Transverse colon (tissue), 4 donors: ENCODE results near the gene DOCK6.

Experiments
- CTCF ChIP-seq, 5 experiments: fragments of 200-600 bp in 3 of 5; fragments of 450-650 bp in 2 of 5; sonication (generic) in 3 of 5; IDR thresholded peaks; 1 replicate in 2 of 5; 2 replicates in 3 of 5; pipeline ENCODE4 v1.5.1; 2016 to 2017; ENCODE audit warnings: antibody characterized with exemption in 5 of 5, inconsistent platforms in 3 of 5, mild to moderate bottlenecking in 2 of 5, moderate library complexity in 1 of 5
- EP300 ChIP-seq: sonication (generic); formaldehyde crosslinking; IDR thresholded peaks from one replicate; pipeline ENCODE4 v1.6.1; 2017; ENCODE audit warnings: antibody characterized with exemption, low read depth
- POLR2A ChIP-seq: fragments of 450-650 bp; IDR thresholded peaks from one replicate; pipeline ENCODE4 v1.6.1; 2016; ENCODE audit warnings: antibody characterized with exemption, mild to moderate bottlenecking, moderate library complexity
- POLR2AphosphoS5 ChIP-seq, 3 donors: sonication (generic); formaldehyde crosslinking; IDR thresholded peaks; one replicate each; pipeline ENCODE4 v1.6.1; 2016; ENCODE audit warnings: antibody characterized with exemption in 3 of 3

- TF ChIP-seq CTCF (IDR thresholded peaks at IDR 0.05) (no peak), POLR2A (no peak), EP300 (no peak), POLR2AphosphoS5 (IDR thresholded peaks at IDR 0.05) (no peak)
Measured at GRCh38 chr19:11246941-11247340, 15.4 kb downstream of the DOCK6 start.
